Neuronal stem cell (in vitro differentiated cells): ENCODE data around the gene STAM.
"Not testable (repeated sequence)": the region's sequence is repeated elsewhere in the genome, so short reads cannot be mapped to it uniquely, and the experiment has no call there.

ENCODE experiments used
- DNase-seq: peaks from one replicate; pipeline ENCODE4 v3.0.0-alpha.2; 2013; ENCODE audit warnings: low spot score
- H2AFZ ChIP-seq: one replicate; pipeline ENCODE4 v1.6.1; 2013; ENCODE audit warnings: mild to moderate bottlenecking, low read length, inconsistent platforms
- H2AK5ac ChIP-seq: 2 replicates; pipeline ENCODE4 v1.6.1; 2013; ENCODE audit warnings: low read depth, mild to moderate bottlenecking, inconsistent platforms, low read length, moderate library complexity, mixed read lengths
- H2BK120ac ChIP-seq: 2 replicates; pipeline ENCODE4 v1.6.1; 2013; ENCODE audit warnings: low read depth, mild to moderate bottlenecking, inconsistent platforms, low read length, moderate library complexity, mixed read lengths
- H2BK12ac ChIP-seq: one replicate; pipeline ENCODE4 v1.6.1; 2013; ENCODE audit warnings: low read length, inconsistent platforms
- H2BK15ac ChIP-seq: 2 replicates; pipeline ENCODE4 v1.6.1; 2013; ENCODE audit warnings: mild to moderate bottlenecking, low read length, inconsistent platforms, mixed read lengths
- H2BK5ac ChIP-seq: one replicate; pipeline ENCODE4 v1.6.1; 2013; ENCODE audit warnings: inconsistent platforms, mild to moderate bottlenecking, low read length, moderate library complexity
- H3K14ac ChIP-seq: one replicate; pipeline ENCODE4 v1.6.1; 2013; ENCODE audit warnings: low read length, inconsistent platforms
- H3K18ac ChIP-seq: 2 replicates; pipeline ENCODE4 v1.6.1; 2013; ENCODE audit warnings: low read length, inconsistent platforms
- H3K23ac ChIP-seq: 2 replicates; pipeline ENCODE4 v1.6.1; 2013; ENCODE audit warnings: low read depth, mild to moderate bottlenecking, mixed read lengths, low read length, inconsistent platforms; ENCODE audit not compliant: poor library complexity
- H3K27ac ChIP-seq: replicated peaks from 3 replicates; pipeline ENCODE4 v1.5.1; 2013; ENCODE audit warnings: low read length, inconsistent platforms
- H3K27me3 ChIP-seq, 3 experiments: 2 replicates each; pipeline ENCODE4 v1.6.1; 2013; ENCODE audit warnings: low read length in 3 of 3, mild to moderate bottlenecking in 2 of 3, inconsistent platforms in 1 of 3, low read depth in 1 of 3, mixed read lengths in 1 of 3, moderate library complexity in 1 of 3; ENCODE audit not compliant: control insufficient read depth in 3 of 3, insufficient read depth in 3 of 3
- H3K36me3 ChIP-seq, 2 donors: replicated peaks in 1 of 2; 2 replicates each; pipeline ENCODE4 v1.6.1; 2013; ENCODE audit warnings: low read length in 2 of 2; ENCODE audit not compliant: control insufficient read depth in 2 of 2, insufficient read depth in 2 of 2
- H3K4ac ChIP-seq: 2 replicates; pipeline ENCODE4 v1.6.1; 2013; ENCODE audit warnings: inconsistent platforms, mild to moderate bottlenecking, low read length, moderate library complexity
- H3K4me1 ChIP-seq, 2 donors: 1 replicate in 1 of 2; 2 replicates in 1 of 2; pipeline ENCODE4 v1.6.1; 2013; ENCODE audit warnings: low read length in 2 of 2, low read depth in 1 of 2; ENCODE audit not compliant: control insufficient read depth in 2 of 2, insufficient read depth in 1 of 2
- H3K4me2 ChIP-seq: one replicate; pipeline ENCODE4 v1.6.1; 2013; ENCODE audit warnings: mild to moderate bottlenecking, low read length, inconsistent platforms; ENCODE audit not compliant: insufficient read depth, poor library complexity, severe bottlenecking
- H3K4me3 ChIP-seq, 2 donors: 2 replicates each; pipeline ENCODE4 v1.5.1; 2013; ENCODE audit warnings: low read length in 2 of 2, mild to moderate bottlenecking in 2 of 2, inconsistent platforms in 1 of 2, moderate library complexity in 1 of 2
- H3K79me1 ChIP-seq: one replicate; pipeline ENCODE4 v1.6.1; 2013; ENCODE audit warnings: low read depth, mild to moderate bottlenecking, inconsistent platforms, low read length, moderate library complexity
- H3K9ac ChIP-seq: one replicate; pipeline ENCODE4 v1.6.1; 2013; ENCODE audit warnings: mild to moderate bottlenecking, low read depth, low read length, inconsistent platforms; ENCODE audit not compliant: poor library complexity
- H3K9me3 ChIP-seq, 2 donors: replicated peaks in 1 of 2; 2 replicates each; pipeline versions ENCODE3 to v1.6.1; 2013; ENCODE audit warnings: low read length in 2 of 2, mild to moderate bottlenecking in 2 of 2, inconsistent platforms in 1 of 2, low read depth in 1 of 2, mixed read lengths in 1 of 2, moderate library complexity in 1 of 2; ENCODE audit not compliant: control insufficient read depth in 2 of 2, insufficient read depth in 1 of 2
- H4K8ac ChIP-seq: one replicate; pipeline ENCODE4 v1.6.1; 2013; ENCODE audit warnings: low read depth, mild to moderate bottlenecking, inconsistent platforms, low read length, moderate library complexity
- H4K91ac ChIP-seq: one replicate; pipeline ENCODE4 v1.6.1; 2013; ENCODE audit warnings: low read length, low read depth, mild to moderate bottlenecking, inconsistent platforms; ENCODE audit not compliant: poor library complexity
- WGBS, 2 donors: extraction: QIAGEN DNeasy Blood & Tissue Kit; methylation state at CpG; one replicate each; pipeline ENCODE4 v1.1.7; 2013; ENCODE audit warnings: missing lambda C conversion rate in 2 of 2, mixed read lengths in 1 of 2; ENCODE audit not compliant: insufficient read length in 2 of 2, insufficient replicate concordance in 1 of 2; ENCODE audit errors: extremely low coverage in 2 of 2; 5-methylcytosine and 5-hydroxymethylcytosine counted together

The STAM gene

DNA sequence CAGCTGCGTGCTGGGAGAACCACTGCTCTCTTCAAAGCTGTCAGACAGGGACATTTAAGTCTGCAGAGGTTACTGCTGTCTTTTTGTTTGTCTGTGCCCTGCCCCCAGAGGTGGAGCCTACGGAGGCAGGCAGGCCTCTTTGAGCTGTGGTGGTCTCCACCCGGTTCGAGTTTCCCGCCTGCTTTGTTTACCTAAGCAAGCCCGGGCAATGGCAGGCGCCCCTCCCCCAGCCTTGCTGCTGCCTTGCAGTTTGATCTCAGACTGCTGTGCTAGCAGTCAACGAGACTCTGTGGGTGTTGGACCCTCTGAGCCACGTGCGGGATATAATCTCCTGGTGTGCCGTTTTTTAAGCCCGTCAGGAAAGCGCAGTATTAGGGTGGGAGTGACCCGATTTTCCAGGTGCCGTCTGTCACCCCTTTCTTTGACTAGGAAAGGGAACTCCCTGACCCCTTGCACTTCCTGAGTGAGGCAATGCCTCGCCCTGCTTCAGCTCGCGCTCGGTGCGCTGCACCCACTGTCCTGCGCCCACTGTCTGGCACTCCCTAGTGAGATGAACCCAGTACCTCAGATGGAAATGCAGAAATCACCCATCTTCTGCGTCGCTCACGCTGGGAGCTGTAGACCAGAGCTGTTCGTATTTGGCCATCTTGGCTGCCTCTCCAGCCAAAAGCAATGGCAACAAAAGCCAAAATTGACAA lies 78.5 kb downstream of the STAM start:
- not testable (repeated sequence) for H2AFZ ChIP-seq, H3K27ac ChIP-seq, H3K79me1 ChIP-seq, H3K18ac ChIP-seq, H3K4me1 ChIP-seq, DNase-seq, H4K91ac ChIP-seq, H3K23ac ChIP-seq, H2AK5ac ChIP-seq, H3K14ac ChIP-seq, H3K36me3 ChIP-seq, H3K27me3 ChIP-seq, H3K4ac ChIP-seq, H4K8ac ChIP-seq, H3K9ac ChIP-seq, H3K4me2 ChIP-seq, H2BK12ac ChIP-seq, H3K9me3 ChIP-seq, H3K4me3 ChIP-seq, H2BK15ac ChIP-seq, H2BK120ac ChIP-seq, H2BK5ac ChIP-seq
- WGBS, 2 donors = no CpG with 5 or more reads among the region's 25 CpGs

DNA sequence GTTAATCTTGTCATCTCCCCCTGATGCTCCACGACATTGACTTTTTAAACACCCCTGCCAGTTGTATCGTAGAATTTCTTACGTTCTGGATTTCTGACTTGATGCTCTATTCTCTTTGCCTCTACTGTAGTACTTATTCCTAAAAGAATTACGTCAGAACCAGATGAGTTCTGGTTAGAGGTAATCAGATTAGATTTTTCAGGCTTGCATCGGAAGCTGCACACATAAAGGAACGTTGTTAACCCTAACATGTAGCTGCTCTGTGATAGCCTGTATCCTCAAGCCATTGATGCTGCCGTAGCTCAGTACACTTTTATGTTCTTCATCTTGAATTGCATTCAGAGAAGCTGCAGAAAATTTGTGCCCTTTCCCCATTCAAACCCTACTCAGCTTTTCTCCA lies 81.8 kb downstream of the STAM start:
- H2AFZ ChIP-seq = no peak overlapping the region
- no peaks in the 10 kb centered on the region for H3K36me3 ChIP-seq

DNA sequence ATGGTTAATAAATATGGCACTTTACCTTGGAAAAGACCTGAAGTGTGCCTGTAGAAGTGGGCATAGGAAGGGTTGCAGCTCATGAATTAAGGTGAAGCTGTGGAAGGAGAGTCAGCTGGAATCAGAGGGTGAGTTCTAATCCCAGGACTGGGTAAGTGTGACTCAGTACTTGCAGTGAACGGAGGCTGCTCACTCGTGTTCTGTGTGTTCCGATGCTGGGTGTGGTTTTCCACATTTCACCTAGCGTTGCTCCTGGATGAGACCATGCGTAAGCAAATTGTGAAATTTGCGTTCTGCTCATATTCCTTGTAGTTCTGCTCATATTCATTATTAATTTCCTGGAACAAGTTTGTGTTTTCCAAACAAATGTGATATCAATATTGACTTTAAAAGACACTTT lies 85.7 kb downstream of the STAM start:
- H3K4ac ChIP-seq = no peak overlapping the region
- no peak overlapping the region for H3K14ac ChIP-seq
- no peak overlapping the region for H3K4me2 ChIP-seq
- DNase-seq = no peak
- H2BK120ac ChIP-seq = no peak overlapping the region
- H3K4me1 ChIP-seq = no peaks in the 10 kb centered on the region
- no peak overlapping the region for H2AK5ac ChIP-seq
- no peaks in the 10 kb centered on the region for H3K27me3 ChIP-seq
- no peak overlapping the region for H4K8ac ChIP-seq
- H3K23ac ChIP-seq = no peak overlapping the region
- no peak overlapping the region for H3K9ac ChIP-seq
- no peak overlapping the region for H2BK12ac ChIP-seq
- H4K91ac ChIP-seq = no peak overlapping the region
- no peak overlapping the region for H3K27ac ChIP-seq
- no peak overlapping the region for H2AFZ ChIP-seq
- H3K9me3 ChIP-seq = no peaks in the 10 kb centered on the region
- H3K4me3 ChIP-seq = no peak overlapping the region
- H2BK5ac ChIP-seq = no peak overlapping the region
- no CpG with 5 or more reads among the region's 6 CpGs for WGBS, 2 donors
- no peaks in the 10 kb centered on the region for H3K79me1 ChIP-seq
- H3K18ac ChIP-seq = no peak overlapping the region
- no peak overlapping the region for H2BK15ac ChIP-seq
- H3K36me3 ChIP-seq = no peaks in the 10 kb centered on the region

More for the DNA sequence above, 81.8 kb downstream of the STAM start:
- Histone ChIP-seq H3K4me3 (no peak overlapping the region), H3K9ac (no peak overlapping the region), H2BK15ac (no peak overlapping the region), H2BK120ac (no peak overlapping the region), H2BK12ac (no peak overlapping the region), H3K4me2 (no peak overlapping the region), H3K4me1 (no peaks in the 10 kb centered on the region), H3K23ac (no peak overlapping the region), H3K27ac (no peak overlapping the region), H3K14ac (no peak overlapping the region), H4K8ac (no peak overlapping the region), H3K79me1 (no peaks in the 10 kb centered on the region), H3K4ac (no peak overlapping the region), H2AK5ac (no peak overlapping the region), H4K91ac (no peak overlapping the region), H3K9me3 (peaks cover 0 to 3% of the 10 kb centered on the region in 2 donors), H2BK5ac (no peak overlapping the region), H3K18ac (no peak overlapping the region), H3K27me3 (no peaks in the 10 kb centered on the region)
- DNase-seq = no peak
- no CpG with 5 or more reads among the region's 7 CpGs for WGBS, 2 donors

DNA sequence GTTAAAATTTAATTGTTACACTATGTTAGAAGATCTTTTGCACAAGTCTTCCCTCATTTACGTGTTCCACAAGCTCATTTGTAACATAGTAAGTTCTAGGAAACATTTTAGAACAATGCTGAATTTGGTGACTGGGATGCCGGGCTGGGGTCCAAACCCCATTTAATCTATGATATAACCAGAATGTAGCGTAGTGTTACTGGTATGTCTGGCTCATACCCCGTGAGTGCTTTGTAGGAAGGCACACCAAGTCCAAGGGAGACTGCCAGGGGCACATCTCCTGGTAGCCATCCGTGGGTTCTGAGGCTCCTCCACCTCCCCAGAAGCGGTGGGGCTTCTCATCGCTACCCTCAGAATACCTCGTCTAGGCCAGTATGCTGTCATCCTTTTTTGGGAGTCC lies 86.7 kb downstream of the STAM start:
- no peak overlapping the region for H3K4ac ChIP-seq
- no peak overlapping the region for H3K27ac ChIP-seq
- no peak overlapping the region for H2BK15ac ChIP-seq
- H3K79me1 ChIP-seq = no peaks in the 10 kb centered on the region
- H3K4me3 ChIP-seq = no peak overlapping the region
- no peak for DNase-seq
- no peak overlapping the region for H2BK5ac ChIP-seq
- no peaks in the 10 kb centered on the region for H3K27me3 ChIP-seq
- no peak overlapping the region for H3K23ac ChIP-seq
- H2AFZ ChIP-seq = no peak overlapping the region
- no peak overlapping the region for H4K91ac ChIP-seq
- H3K9me3 ChIP-seq = no peaks in the 10 kb centered on the region
- WGBS, 2 donors = no CpG with 5 or more reads among the region's 8 CpGs
- H2BK12ac ChIP-seq = no peak overlapping the region
- no peak overlapping the region for H3K9ac ChIP-seq
- no peak overlapping the region for H3K4me2 ChIP-seq
- H2BK120ac ChIP-seq = no peak overlapping the region
- H3K14ac ChIP-seq = no peak overlapping the region
- H4K8ac ChIP-seq = no peak overlapping the region
- peaks cover 0 to 2% of the 10 kb centered on the region in 2 donors for H3K4me1 ChIP-seq
- no peaks in the 10 kb centered on the region for H3K36me3 ChIP-seq
- no peak overlapping the region for H3K18ac ChIP-seq
- H2AK5ac ChIP-seq = no peak overlapping the region
